GM21447 (cell line): ENCODE results near the gene CDR2.
"Not testable (repeated sequence)": the region's sequence is repeated elsewhere in the genome, so short reads cannot be mapped to it uniquely, and the experiment has no call there.

Experiments used
- ATAC-seq: cut with Tn5 transposase; IDR thresholded peaks from one replicate; pipeline ENCODE4 v1.9.1; 2021; ENCODE audit not compliant: unreplicated experiment

The CDR2 gene

GRCh38 chr16:22379656-22380055, 5.2 kb upstream of the CDR2 start:
- ATAC-seq: no peak

GRCh38 chr16:22375963-22376640, 1.7 kb upstream of the CDR2 start:
- no peak for ATAC-seq

- ATAC-seq: no peak
Observed at GRCh38 chr16:22375117-22375962, 921 bp upstream of the CDR2 start.

GRCh38 chr16:22373662-22374310, 633 bp downstream of the CDR2 start:
- ATAC-seq: peak; percentile 25

GRCh38 chr16:22372882-22373661, 1.3 kb downstream of the CDR2 start:
- ATAC-seq: no peak

GRCh38 chr16:22370038-22370820, 4.2 kb downstream of the CDR2 start:
- ATAC-seq: no peak

GRCh38 chr16:22369221-22369811, 5.1 kb downstream of the CDR2 start:
- no peak for ATAC-seq

- ATAC-seq: not testable (repeated sequence)
Observed at GRCh38 chr16:22368200-22368826, 6.1 kb downstream of the CDR2 start.

- no peak for ATAC-seq
Observed at GRCh38 chr16:22366889-22367288, 7.5 kb downstream of the CDR2 start.

- no peak for ATAC-seq
Observed at GRCh38 chr16:22366371-22366770, 8.0 kb downstream of the CDR2 start.

- no peak for ATAC-seq
Observed at GRCh38 chr16:22364241-22364640, 10.2 kb downstream of the CDR2 start.

GRCh38 chr16:22360963-22361659, 13.3 kb downstream of the CDR2 start:
- no peak for ATAC-seq

GRCh38 chr16:22359679-22360078, 14.7 kb downstream of the CDR2 start:
- ATAC-seq: no peak

- ATAC-seq: no peak
Observed at GRCh38 chr16:22358000-22358399, 16.4 kb downstream of the CDR2 start.

GRCh38 chr16:22357635-22357971, 16.8 kb downstream of the CDR2 start:
- peak; percentile 64 for ATAC-seq

GRCh38 chr16:22356930-22357634, 17.3 kb downstream of the CDR2 start:
- ATAC-seq: peak; percentile 9

- no peak for ATAC-seq
Observed at GRCh38 chr16:22355487-22355908, 18.9 kb downstream of the CDR2 start.

- ATAC-seq: no peak
Observed at GRCh38 chr16:22353933-22354541, 20.4 kb downstream of the CDR2 start.
